ENCODE measurements around the gene EFHD2.

DNA sequence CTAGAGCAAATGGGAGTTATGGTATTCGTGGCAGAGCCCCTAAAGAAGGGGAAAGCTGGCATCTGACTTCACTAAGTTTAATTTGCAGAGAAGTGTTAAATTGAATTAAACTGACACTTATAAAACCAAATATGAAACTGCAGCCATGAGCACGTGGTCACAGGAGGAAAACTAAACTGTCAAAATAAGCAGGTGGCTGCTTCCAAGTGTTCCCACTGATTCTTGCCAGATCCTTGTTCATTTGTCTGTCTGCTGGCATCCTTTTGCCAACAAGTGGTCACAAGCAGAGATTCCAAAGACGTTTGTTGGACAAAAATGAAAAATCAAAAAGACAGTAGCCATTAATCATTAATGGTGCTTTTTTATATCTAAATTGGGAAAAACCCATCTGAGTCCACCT, 59.7 kb downstream of the EFHD2 start:
- TF ChIP-seq EP300 (IDR thresholded peaks at IDR 0.05) (no peak), POLR2AphosphoS5 (IDR thresholded peaks at IDR 0.05) (no peak), POLR2A (IDR thresholded peaks at IDR 0.05) (no peak)
- TF ChIP-seq, protein P1, sequence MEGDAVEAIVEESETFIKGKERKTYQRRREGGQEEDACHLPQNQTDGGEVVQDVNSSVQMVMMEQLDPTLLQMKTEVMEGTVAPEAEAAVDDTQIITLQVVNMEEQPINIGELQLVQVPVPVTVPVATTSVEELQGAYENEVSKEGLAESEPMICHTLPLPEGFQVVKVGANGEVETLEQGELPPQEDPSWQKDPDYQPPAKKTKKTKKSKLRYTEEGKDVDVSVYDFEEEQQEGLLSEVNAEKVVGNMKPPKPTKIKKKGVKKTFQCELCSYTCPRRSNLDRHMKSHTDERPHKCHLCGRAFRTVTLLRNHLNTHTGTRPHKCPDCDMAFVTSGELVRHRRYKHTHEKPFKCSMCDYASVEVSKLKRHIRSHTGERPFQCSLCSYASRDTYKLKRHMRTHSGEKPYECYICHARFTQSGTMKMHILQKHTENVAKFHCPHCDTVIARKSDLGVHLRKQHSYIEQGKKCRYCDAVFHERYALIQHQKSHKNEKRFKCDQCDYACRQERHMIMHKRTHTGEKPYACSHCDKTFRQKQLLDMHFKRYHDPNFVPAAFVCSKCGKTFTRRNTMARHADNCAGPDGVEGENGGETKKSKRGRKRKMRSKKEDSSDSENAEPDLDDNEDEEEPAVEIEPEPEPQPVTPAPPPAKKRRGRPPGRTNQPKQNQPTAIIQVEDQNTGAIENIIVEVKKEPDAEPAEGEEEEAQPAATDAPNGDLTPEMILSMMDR (IDR thresholded peaks at IDR 0.05), result no peak
